HG02642 (cell line): ENCODE data around the gene MBTD1.

Experiments
- ATAC-seq: cut with Tn5 transposase; IDR thresholded peaks from one replicate; pipeline ENCODE4 v1.9.1; 2021; ENCODE audit warnings: mild to moderate bottlenecking; ENCODE audit not compliant: unreplicated experiment, poor library complexity

MBTD1 gene

DNA sequence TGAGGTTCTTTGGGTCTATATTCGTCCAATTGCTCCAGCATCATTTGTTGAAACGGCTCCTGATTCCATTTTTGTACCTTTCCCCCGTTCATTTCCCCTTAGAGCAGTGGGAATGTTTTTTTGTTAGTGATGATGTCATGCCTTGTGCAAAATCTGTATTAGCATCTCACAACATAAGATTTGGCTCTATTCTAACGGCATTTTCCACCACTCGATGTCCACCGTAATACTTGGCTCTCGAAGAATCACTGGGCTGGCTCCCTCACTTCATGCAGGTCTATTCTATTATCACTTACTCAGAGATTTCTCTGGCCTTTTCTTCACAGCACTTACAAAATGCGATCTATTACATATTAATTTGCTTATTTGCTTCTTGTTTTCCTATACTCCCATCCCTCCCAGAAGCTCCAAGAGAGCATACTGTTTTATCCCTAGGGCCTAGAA lies 107.1 kb downstream of the MBTD1 start:
- ATAC-seq: no peak

- no peak for ATAC-seq
Measured at GRCh38 chr17:51150932-51151331, 108.9 kb downstream of the MBTD1 start.

- no peak for ATAC-seq
Measured at GRCh38 chr17:51149163-51149562, 110.7 kb downstream of the MBTD1 start.

DNA sequence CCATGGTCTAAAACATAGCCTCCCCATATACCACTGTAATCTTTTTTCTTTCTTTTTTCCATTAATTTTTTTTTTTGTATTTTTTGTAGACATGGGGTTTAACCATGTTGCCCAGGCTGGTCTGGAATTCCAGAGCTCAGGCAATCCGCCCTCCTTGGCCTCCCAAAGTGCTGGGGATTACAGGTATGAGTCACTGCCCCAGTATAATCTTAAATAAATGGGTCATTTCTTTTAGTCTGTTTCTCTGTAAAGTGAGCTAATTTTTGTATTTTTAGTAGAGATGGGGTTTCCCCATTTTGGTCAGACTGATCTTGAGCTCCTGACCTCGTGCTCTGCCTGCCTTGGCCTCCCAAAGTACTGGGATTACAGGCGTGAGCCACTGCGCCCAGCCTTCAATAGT lies 112.2 kb downstream of the MBTD1 start:
- ATAC-seq: no peak

GRCh38 chr17:51144266-51145022 lies 115.4 kb downstream of the MBTD1 start:
- no peak for ATAC-seq

- ATAC-seq: no peak
Measured at GRCh38 chr17:51142597-51142996, 117.3 kb downstream of the MBTD1 start.

GRCh38 chr17:51135956-51136355 lies 123.9 kb downstream of the MBTD1 start:
- no peak for ATAC-seq

- ATAC-seq: no peak
Measured at GRCh38 chr17:51133365-51133764, 126.5 kb downstream of the MBTD1 start.

DNA sequence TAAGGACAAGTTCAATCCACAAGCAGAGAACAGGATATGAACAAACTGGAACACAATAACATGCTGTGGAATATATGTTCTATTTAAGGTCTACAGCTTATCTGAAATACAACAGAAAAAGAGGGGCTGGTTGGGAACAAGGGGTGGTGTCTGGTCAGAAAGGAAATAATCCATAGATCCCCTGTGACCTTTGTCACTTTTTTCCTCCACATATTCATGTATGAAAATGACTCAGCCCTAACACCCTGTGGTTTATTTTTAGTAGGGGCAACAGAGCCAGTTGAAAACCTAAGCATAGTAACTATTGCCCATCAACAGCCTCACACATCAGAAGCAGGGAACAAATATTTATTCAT lies 126.9 kb downstream of the MBTD1 start:
- no peak for ATAC-seq

- ATAC-seq: no peak
Measured at GRCh38 chr17:51128076-51128475, 131.8 kb downstream of the MBTD1 start.
